Measurements from ENCODE around the gene BBS1. TPM values are rescaled to one million over a fixed set of nuclear protein-coding genes. Genes with fewer than 3 reads are reported as not detected.

Gene BBS1
- total RNA-seq, 1 experiment from 2014 or later, result 29.8 TPM

- no peaks in the 10 kb centered on the region for H4K20me1 ChIP-seq (ENCODE audit: insufficient read depth)
- TF ChIP-seq YY1 (IDR thresholded peaks at IDR 0.05; ENCODE audit: extremely low read depth, insufficient replicate concordance, low read depth, low read length), result no peak
- TF ChIP-seq ZFX (IDR thresholded peaks at IDR 0.05), result no peak
- TF ChIP-seq SRF (IDR thresholded peaks at IDR 0.05; ENCODE audit: low read depth), result no peak
- TF ChIP-seq RAD21 (IDR thresholded peaks at IDR 0.05; ENCODE audit: low read depth), result no peak
- no peak for TF ChIP-seq SP1 (IDR thresholded peaks at IDR 0.05; ENCODE audit: low read depth)
- TF ChIP-seq EZH2phosphoT487 (IDR thresholded peaks at IDR 0.05; ENCODE audit: borderline replicate concordance), result no peak
- TF ChIP-seq, protein P1, sequence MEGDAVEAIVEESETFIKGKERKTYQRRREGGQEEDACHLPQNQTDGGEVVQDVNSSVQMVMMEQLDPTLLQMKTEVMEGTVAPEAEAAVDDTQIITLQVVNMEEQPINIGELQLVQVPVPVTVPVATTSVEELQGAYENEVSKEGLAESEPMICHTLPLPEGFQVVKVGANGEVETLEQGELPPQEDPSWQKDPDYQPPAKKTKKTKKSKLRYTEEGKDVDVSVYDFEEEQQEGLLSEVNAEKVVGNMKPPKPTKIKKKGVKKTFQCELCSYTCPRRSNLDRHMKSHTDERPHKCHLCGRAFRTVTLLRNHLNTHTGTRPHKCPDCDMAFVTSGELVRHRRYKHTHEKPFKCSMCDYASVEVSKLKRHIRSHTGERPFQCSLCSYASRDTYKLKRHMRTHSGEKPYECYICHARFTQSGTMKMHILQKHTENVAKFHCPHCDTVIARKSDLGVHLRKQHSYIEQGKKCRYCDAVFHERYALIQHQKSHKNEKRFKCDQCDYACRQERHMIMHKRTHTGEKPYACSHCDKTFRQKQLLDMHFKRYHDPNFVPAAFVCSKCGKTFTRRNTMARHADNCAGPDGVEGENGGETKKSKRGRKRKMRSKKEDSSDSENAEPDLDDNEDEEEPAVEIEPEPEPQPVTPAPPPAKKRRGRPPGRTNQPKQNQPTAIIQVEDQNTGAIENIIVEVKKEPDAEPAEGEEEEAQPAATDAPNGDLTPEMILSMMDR (IDR thresholded peaks at IDR 0.05 in 2 of 3, conservative IDR thresholded peaks at IDR 0.05 in 1 of 3; ENCODE audit: borderline replicate concordance in 1 of 3, insufficient read depth in 1 of 3, low read depth in 2 of 3, low read length in 2 of 3), result no peak
- no peak for TF ChIP-seq TCF7L2 (IDR thresholded peaks at IDR 0.05; ENCODE audit: borderline replicate concordance, extremely low read depth, insufficient read depth, insufficient read length)
- TF ChIP-seq REST (IDR thresholded peaks at IDR 0.05; ENCODE audit: low read depth), result no peak
- TF ChIP-seq ZNF274 (IDR thresholded peaks at IDR 0.05; ENCODE audit: low read depth, low read length), result no peak
- TF ChIP-seq, protein P2, sequence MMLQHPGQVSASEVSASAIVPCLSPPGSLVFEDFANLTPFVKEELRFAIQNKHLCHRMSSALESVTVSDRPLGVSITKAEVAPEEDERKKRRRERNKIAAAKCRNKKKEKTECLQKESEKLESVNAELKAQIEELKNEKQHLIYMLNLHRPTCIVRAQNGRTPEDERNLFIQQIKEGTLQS (IDR thresholded peaks at IDR 0.05), result no peak
- TF ChIP-seq POLR2A (IDR thresholded peaks at IDR 0.05; ENCODE audit: borderline replicate concordance, extremely low read depth, insufficient read depth, insufficient read length), result no peak
- TF ChIP-seq ELF1 (IDR thresholded peaks at IDR 0.05; ENCODE audit: borderline replicate concordance, low read depth), result no peak
- no peak overlapping the region for H2AFZ ChIP-seq (ENCODE audit: low read depth, low read length, poor library complexity, severe bottlenecking)
- RAD21 ChIA-PET (ENCODE audit: low non-redundant PET in 1 of 2, low total read pairs in 2 of 2, uncharacterized antibody in 2 of 2, unreplicated experiment in 2 of 2), result no interaction called here
- BruUV-seq (replicated peaks), result no TSS peak
- POLR2A ChIA-PET, result interaction anchor here (0.8 kb wide), 1 partner anchor 12 kb away, joined by 3 read pairs; no protein-coding TSS in a partner anchor
- no peak overlapping the region for H3K9ac ChIP-seq (ENCODE audit: low read length)
- no peak overlapping the region for H3K4me2 ChIP-seq (ENCODE audit: low read length)
- no peaks in the 10 kb centered on the region for H3K9me3 ChIP-seq (ENCODE audit: control insufficient read depth in 1 of 2, insufficient read depth in 1 of 2, low read depth in 1 of 2, low read length in 2 of 2)
- no peak overlapping the region for H3K4me3 ChIP-seq (replicated peaks in 1 of 2; ENCODE audit: low read depth in 1 of 2, low read length in 2 of 2)
- H3K4me1 ChIP-seq (ENCODE audit: control insufficient read depth in 1 of 2, insufficient read depth in 2 of 2, low read length in 2 of 2), result no peaks in the 10 kb centered on the region
- H3K27me3 ChIP-seq (ENCODE audit: insufficient read depth, low read length), result no peaks in the 10 kb centered on the region
- H3K79me2 ChIP-seq (ENCODE audit: insufficient read depth, low read length), result no peaks in the 10 kb centered on the region
- ATAC-seq (no peak), DNase-seq (ENCODE audit: low read depth, low spot score) (no peak)
- no peaks in the 10 kb centered on the region for H3K36me3 ChIP-seq (ENCODE audit: control insufficient read depth in 1 of 2, insufficient read depth in 2 of 2, low read length in 2 of 2)
- no peak overlapping the region for H3K27ac ChIP-seq (ENCODE audit: low read depth, low read length)
- H3K9me2 ChIP-seq (ENCODE audit: insufficient read depth), result no peaks in the 10 kb centered on the region
- intact Hi-C loops (cut with micrococcal nuclease), result no loop called here
- CTCF ChIA-PET, result no interaction called here
These were observed 50.9 kb downstream of the BBS1 start for GRCh38 chr11:66561178-66561974.
